HT-29 (cell line): ENCODE data around the gene TWF2. TPM values are rescaled to one million over a fixed set of nuclear protein-coding genes. Genes with fewer than 3 reads are reported as not detected.

Experiments used
- DNase-seq: peaks from one replicate; pipeline ENCODE4 v3.0.0-alpha.2; 2015; ENCODE audit warnings: low spot score
- total RNA-seq: library from RNA; depleted of rRNA; stranded (reverse); fragments of >200 nt; shearing (Covaris generic); gene quantifications from 2 replicates; pipeline ENCODE4 v1.2.3, GENCODE V29; 2014

TWF2 gene
- total RNA-seq, 1 experiment from 2014 or later: 80.5 TPM

GRCh38 chr3:52204337-52205073 lies 34.5 kb downstream of the TWF2 start:
- peak; percentile 12 for DNase-seq

- no peak for DNase-seq
Observed at GRCh38 chr3:52203701-52204100, 35.3 kb downstream of the TWF2 start.

- DNase-seq: no peak
Observed at GRCh38 chr3:52202384-52203077, 36.4 kb downstream of the TWF2 start.

- no peak for DNase-seq
Observed at GRCh38 chr3:52200981-52201679, 37.8 kb downstream of the TWF2 start.

GRCh38 chr3:52198643-52199608 lies 40.0 kb downstream of the TWF2 start:
- no peak for DNase-seq

GRCh38 chr3:52197842-52198625 lies 40.9 kb downstream of the TWF2 start, which contains the start of gene ALAS1:
ALAS1 (plus strand) TSS chr3:52198160; CDS start chr3:52199242, 1,082 bp downstream.
- DNase-seq: peak; percentile 91

GRCh38 chr3:52197499-52197841 lies 41.5 kb downstream of the TWF2 start:
- no peak for DNase-seq

GRCh38 chr3:52196977-52197376 lies 42.0 kb downstream of the TWF2 start:
- peak; percentile 43 for DNase-seq

- no peak for DNase-seq
Observed at GRCh38 chr3:52195823-52196331, 43.1 kb downstream of the TWF2 start.

- DNase-seq: no peak
Observed at GRCh38 chr3:52195291-52195597, 43.7 kb downstream of the TWF2 start.

- no peak for DNase-seq
Observed at GRCh38 chr3:52194485-52195290, 44.3 kb downstream of the TWF2 start.

GRCh38 chr3:52193065-52193464 lies 45.9 kb downstream of the TWF2 start:
- DNase-seq: no peak

GRCh38 chr3:52191663-52192062 lies 47.3 kb downstream of the TWF2 start:
- DNase-seq: no peak

- DNase-seq: no peak
Observed at GRCh38 chr3:52190294-52191074, 48.5 kb downstream of the TWF2 start.

GRCh38 chr3:52188556-52188955 lies 50.4 kb downstream of the TWF2 start:
- DNase-seq: no peak

GRCh38 chr3:52186729-52187128 lies 52.2 kb downstream of the TWF2 start:
- DNase-seq: no peak

GRCh38 chr3:52185837-52186236 lies 53.1 kb downstream of the TWF2 start:
- DNase-seq: no peak

GRCh38 chr3:52185311-52185710 lies 53.6 kb downstream of the TWF2 start:
- DNase-seq: no peak

- no peak for DNase-seq
Observed at GRCh38 chr3:52184690-52185089, 54.3 kb downstream of the TWF2 start.
